CD4-positive, alpha-beta T cell treated with Interleukin-12 subunit alpha and Interleukin-12 subunit beta, for 1 hour (primary cell): ENCODE results near the gene ZNF101.
A peak's percentile ranks its signal among the peaks of the same experiment; 100 is the strongest.
"Not testable (repeated sequence)": the region's sequence is repeated elsewhere in the genome, so short reads cannot be mapped to it uniquely, and the experiment has no call there.

ENCODE experiments used
- DNase-seq: peaks from one replicate; pipeline ENCODE4 v3.0.0-alpha.2; 2020

The ZNF101 gene

GRCh38 chr19:19662344-19662743 is 6.3 kb upstream of the ZNF101 start:
- DNase-seq, result no peak

DNA sequence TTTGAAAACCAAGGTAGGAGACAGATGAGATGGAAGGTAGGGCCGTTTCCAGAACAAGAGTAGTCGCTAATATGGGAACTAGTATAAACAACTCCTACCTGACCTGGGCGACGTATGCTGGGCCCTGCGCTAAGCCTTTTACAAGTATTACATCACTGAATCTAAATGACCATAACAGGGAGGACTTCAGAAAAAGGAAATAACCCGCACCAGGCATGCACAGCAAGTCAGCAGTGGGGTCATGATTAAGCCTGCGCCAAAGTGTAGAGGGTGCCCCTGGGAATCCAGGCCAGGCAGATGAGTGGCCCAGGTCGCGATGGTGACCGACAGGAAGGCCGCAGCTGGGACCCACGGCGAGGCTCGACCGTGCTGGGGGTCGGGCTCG is 5.8 kb upstream of the ZNF101 start:
- DNase-seq, result no peak

DNA sequence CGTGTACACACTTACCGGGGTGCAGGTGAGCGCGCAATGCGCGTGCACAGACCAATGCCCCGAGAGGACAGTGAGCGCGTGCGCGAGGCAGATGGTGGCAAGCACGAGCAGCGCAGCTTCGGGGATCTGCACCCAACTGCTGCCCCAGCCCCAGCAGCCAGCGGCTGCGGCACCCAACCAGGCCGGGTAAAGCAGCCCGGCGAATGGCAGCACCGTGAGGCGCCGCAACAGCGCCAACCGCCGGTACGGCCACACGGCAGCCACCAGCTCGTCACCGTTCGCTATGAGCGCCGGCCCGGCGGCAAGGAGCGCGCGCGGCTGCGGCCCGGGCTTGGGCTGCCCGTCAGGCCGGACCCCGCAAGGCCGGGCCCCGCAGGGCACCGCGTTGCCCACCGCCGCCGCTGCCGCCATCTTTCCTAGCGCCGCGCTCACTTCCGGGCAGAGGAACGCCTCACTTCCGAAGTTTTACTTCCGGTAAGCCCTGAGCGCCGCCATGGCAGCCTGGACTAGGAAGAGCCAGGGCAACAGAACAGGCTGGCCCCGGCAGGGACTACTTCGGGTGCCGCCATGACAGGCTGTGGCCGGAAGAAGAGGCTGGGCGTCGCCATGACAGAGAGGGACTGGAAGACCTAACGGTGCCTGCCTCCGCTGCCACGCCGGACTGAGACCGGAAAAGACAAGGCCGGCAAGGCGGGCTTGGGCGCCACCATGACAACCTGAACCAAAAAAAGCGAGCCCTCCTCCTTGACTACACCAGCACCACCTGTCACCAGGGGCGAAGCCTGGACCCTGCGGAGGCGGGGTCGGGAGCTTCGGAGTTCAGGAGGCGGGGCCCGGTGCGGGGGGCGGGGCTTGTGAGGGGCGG is 5.2 kb upstream of the ZNF101 start, which contains the start of gene ATP13A1:
TSS of gene ATP13A1 (minus strand) at position 421 of the 865 bp plus-strand sequence. CDS start at position 411, 10 bp downstream.
- peak; percentile 97 for DNase-seq

- DNase-seq, result not testable (repeated sequence)
Observed at GRCh38 chr19:19665420-19665948, 3.2 kb upstream of the ZNF101 start.

DNA sequence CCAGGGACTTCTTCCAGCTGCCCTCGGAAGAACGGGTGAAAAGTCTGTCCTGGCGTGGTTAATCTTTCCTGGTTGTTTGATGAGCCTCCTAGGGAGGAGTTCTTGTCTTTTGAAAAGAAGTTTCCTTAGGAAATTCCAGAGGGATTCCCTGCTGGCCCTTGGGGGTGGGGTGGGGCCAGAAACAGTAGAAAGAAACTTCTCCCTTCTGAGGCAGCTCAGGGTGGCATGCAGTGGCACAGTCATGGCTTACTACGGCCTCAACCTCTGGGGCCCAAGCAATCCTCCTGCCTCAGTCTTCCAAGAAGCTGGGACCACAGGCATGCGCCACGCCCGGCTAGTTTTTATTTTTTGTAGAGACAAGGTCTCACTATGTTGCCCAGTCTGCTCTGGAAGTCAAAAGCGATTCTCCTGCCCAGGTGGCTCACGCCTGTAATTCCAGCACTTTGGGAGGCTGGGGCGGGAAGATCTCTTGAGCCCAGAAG is 1.5 kb downstream of the ZNF101 start:
- no peak for DNase-seq

GRCh38 chr19:19672816-19673215 is 4.2 kb downstream of the ZNF101 start:
- DNase-seq, result no peak

DNA sequence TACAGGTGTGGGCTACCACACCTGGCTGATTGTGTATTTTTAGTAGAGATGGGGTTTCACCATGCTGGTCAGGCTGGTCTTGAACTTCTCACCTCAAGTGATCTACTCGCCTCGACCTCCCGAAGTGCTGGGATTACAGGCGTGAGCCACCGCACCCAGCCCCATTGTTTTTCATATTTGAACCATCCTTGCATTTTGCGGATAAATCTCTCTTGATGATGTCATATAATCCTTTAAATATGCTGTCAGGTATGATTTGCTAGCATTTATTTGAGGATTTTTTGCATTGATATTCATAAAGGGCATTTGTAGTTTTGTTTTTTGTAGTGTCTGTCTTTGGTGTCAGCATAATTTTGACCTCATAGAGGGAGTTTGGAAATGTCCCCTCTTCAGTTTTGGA is 5.7 kb downstream of the ZNF101 start:
- no peak for DNase-seq

GRCh38 chr19:19677579-19677978 is 8.9 kb downstream of the ZNF101 start:
- DNase-seq, result no peak

DNA sequence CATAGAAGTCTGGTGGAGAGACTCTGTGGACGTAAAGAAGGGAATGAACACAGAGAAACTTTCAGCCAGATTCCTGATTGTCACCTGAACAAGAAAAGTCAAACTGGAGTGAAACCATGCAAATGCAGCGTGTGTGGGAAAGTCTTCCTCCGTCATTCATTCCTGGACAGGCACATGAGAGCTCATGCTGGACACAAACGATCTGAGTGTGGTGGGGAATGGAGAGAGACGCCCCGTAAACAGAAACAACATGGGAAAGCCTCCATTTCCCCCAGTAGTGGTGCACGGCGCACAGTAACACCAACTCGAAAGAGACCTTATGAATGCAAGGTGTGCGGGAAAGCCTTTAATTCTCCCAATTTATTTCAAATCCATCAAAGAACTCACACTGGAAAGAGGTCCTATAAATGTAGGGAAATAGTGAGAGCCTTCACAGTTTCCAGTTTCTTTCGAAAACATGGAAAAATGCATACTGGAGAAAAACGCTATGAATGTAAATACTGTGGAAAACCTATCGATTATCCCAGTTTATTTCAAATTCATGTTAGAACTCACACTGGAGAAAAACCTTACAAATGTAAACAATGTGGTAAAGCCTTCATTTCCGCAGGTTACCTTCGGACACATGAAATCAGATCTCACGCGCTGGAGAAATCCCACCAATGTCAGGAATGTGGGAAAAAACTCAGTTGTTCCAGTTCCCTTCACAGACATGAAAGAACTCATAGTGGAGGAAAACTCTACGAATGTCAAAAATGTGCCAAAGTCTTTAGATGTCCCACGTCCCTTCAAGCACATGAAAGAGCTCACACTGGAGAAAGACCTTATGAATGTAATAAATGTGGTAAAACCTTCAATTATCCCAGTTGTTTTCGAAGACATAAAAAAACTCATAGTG is 10.8 kb downstream of the ZNF101 start:
- no peak for DNase-seq

GRCh38 chr19:19686119-19686518 is 17.5 kb downstream of the ZNF101 start:
- DNase-seq, result not testable (repeated sequence)

DNA sequence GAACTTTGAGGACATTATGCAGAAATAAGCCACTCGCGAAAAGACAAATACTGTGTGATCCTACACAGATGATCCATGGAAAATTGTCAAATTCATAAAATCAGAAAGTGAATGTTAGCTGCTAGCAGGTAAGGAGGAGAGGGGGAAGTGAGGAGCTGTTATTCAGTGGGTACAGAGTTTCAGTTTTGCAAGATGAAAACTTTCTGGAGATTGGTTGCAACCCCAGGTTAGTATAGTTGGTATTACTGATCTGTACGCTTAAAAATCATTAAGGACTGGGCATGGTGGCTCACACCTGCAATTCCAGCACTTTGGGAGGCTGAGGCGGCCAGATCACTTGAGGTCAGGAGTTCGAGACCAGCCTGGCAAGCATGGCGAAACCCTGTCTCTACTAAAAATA is 17.9 kb downstream of the ZNF101 start:
- no peak for DNase-seq

DNA sequence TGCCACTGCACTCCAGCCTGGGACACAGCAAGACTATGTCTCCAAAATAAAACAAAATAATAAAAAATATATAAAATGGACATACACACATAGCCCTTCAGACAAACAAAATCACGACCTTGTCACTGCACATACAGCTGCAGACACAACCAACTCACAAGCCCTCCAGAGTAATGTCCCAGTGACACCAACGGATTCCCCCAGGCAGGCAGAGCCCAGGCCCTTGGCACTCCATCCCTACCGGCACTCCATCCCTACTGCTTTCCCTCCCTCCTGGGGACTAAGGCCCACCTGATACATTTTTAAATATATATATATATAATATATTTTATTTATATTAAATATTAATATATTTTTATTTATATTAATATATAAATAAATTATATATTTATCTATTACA is 18.5 kb downstream of the ZNF101 start:
- DNase-seq, result no peak

GRCh38 chr19:19689023-19689422 is 20.4 kb downstream of the ZNF101 start:
- DNase-seq, result not testable (repeated sequence)

GRCh38 chr19:19691683-19692082 is 23.0 kb downstream of the ZNF101 start:
- DNase-seq, result no peak

DNA sequence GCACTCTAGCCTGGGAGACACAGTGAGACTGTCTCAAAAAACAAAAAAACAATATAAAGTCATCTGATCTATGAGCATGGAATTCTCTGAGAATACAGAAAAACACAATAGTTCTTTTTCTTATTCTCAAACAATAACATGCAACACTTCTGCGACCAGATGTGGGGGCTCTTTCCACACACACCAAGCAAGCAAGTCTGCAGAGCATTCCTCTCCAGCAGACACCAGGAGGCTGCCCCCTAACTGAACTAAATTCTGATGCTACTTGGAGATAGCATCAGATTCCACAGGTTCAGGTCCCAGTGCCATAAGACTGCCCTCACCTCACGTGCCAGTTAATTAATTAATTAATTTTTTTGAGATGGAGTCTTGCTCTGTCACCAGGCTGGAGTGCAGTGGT is 27.7 kb downstream of the ZNF101 start:
- DNase-seq, result no peak

GRCh38 chr19:19697589-19697988 is 28.9 kb downstream of the ZNF101 start:
- DNase-seq, result no peak

GRCh38 chr19:19700493-19700892 is 31.9 kb downstream of the ZNF101 start:
- not testable (repeated sequence) for DNase-seq

GRCh38 chr19:19704836-19705235 is 36.2 kb downstream of the ZNF101 start:
- DNase-seq, result no peak

DNA sequence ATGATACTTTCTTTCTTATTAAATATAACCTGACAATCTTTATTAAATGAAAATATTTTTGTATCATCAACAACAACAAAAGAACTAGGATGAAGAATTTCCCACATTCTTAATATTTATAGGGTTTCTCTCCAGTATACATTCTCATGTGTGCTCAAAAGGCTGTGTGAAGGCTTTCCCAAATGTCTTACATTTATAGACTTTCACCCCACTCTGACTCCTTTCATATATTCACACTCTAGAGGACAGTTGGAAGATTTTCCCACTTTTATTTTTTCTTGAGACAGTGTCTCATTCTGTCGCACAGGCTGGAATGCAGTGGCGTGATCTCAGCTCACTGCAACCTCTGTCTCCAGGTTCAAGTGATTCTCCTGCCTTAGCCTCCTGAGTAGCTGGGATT is 41.9 kb downstream of the ZNF101 start:
- no peak for DNase-seq

GRCh38 chr19:19711306-19711933 is 42.8 kb downstream of the ZNF101 start:
- no peak for DNase-seq

GRCh38 chr19:19711934-19712828 is 43.5 kb downstream of the ZNF101 start:
- no peak for DNase-seq

GRCh38 chr19:19719798-19720197 is 51.2 kb downstream of the ZNF101 start:
- DNase-seq, result peak; percentile 12
